Gastrocnemius medialis (tissue), 4 donors: ENCODE data around the gene SH2B3. TPM values are rescaled to one million over a fixed set of nuclear protein-coding genes. Genes with fewer than 3 reads are reported as not detected.

Source experiments
- ATAC-seq, 2 donors: fragments of 150-250 bp; one replicate each; pipeline ENCODE4 v1.9.1; 2016
- DNase-seq, 2 donors: peaks; one replicate each; pipeline ENCODE4 v3.0.0-alpha.2; 2019
- H3K27ac ChIP-seq, 4 donors: fragments of 200-600 bp; sonication (generic); 1 replicate in 1 of 4; 2 replicates in 3 of 4; pipeline ENCODE4 v1.5.1; 2016 to 2018; ENCODE audit warnings: mild to moderate bottlenecking in 2 of 4, moderate library complexity in 1 of 4
- H3K27me3 ChIP-seq, 3 donors: fragments of 200-600 bp; sonication (generic) in 2 of 3; 1 replicate in 1 of 3; 2 replicates in 2 of 3; pipeline versions ENCODE4 v1.5.1 to v1.6.0; 2016 to 2019; ENCODE audit warnings: mild to moderate bottlenecking in 1 of 3, moderate library complexity in 1 of 3
- H3K36me3 ChIP-seq, 2 donors: fragments of 200-600 bp; sonication (generic) in 1 of 2; one replicate each; pipeline ENCODE4 v1.5.1; 2017 to 2018
- H3K4me1 ChIP-seq, 2 donors: fragments of 200-600 bp; sonication (generic) in 1 of 2; one replicate each; pipeline ENCODE4 v1.5.1; 2016 to 2017; ENCODE audit warnings: mild to moderate bottlenecking in 2 of 2
- H3K4me3 ChIP-seq, 4 donors: fragments of 200-600 bp; sonication (generic) in 3 of 4; 1 replicate in 1 of 4; 2 replicates in 3 of 4; pipeline ENCODE4 v1.5.1; 2016 to 2019; ENCODE audit warnings: mild to moderate bottlenecking in 2 of 4
- H3K9me3 ChIP-seq, 3 donors: fragments of 200-600 bp; sonication (generic) in 2 of 3; 1 replicate in 1 of 3; 2 replicates in 2 of 3; pipeline ENCODE4 v1.5.1; 2016 to 2019
- CTCF ChIP-seq, 5 experiments: fragments of 450-650 bp in 3 of 5; fragments of 200-600 bp in 2 of 5; sonication (generic) in 2 of 5; IDR thresholded peaks in 4 of 5; conservative IDR thresholded peaks in 1 of 5; 1 replicate in 4 of 5; 2 replicates in 1 of 5; pipeline ENCODE4 v1.5.1; 2016 to 2019; ENCODE audit warnings: antibody characterized with exemption in 5 of 5, mild to moderate bottlenecking in 3 of 5, moderate library complexity in 3 of 5
- POLR2A ChIP-seq, 2 donors: fragments of 450-650 bp; IDR thresholded peaks; one replicate each; pipeline ENCODE4 v1.6.1; 2017; ENCODE audit warnings: antibody characterized with exemption in 2 of 2, mild to moderate bottlenecking in 2 of 2, moderate library complexity in 2 of 2
- in situ Hi-C, 4 donors: fragments of 200-750 bp; cut with MboI; loops; one replicate each; pipeline versions ENCODE4 v1.15.0 to v1.8.0; 2017; ENCODE audit warnings: low sequenced_read_pairs in 4 of 4
- intact Hi-C: fragments of 100-400 bp; cut with DNase I; formaldehyde crosslinking; loops from one replicate; pipeline ENCODE4 v1.15.1; 2023; ENCODE audit warnings: low total_unique reads
- total RNA-seq, 4 donors: library from RNA; depleted of rRNA; stranded (reverse); fragments of >200 nt; gene quantifications; one replicate each; pipeline versions ENCODE4 v1.1.0 to v1.2.3, GENCODE V29; 2016

Gene SH2B3
- total RNA-seq, 4 donors from 2014 or later, result 10.4 to 20.0 (median 15.5) TPM

GRCh38 chr12:111453071-111453989 lies 47.6 kb downstream of the SH2B3 start:
- intact Hi-C loops, result no loop called here
- H3K27me3 ChIP-seq, result no peaks in the 10 kb centered on the region
- no peaks in the 10 kb centered on the region for H3K9me3 ChIP-seq
- in situ Hi-C loops, result loop anchor here in 3 of 4 donors (5.0 kb wide), 1 partner anchor 56 kb away; no protein-coding TSS in a partner anchor
- ATAC-seq, result no peak
- H3K4me3 ChIP-seq, result no peak overlapping the region
- no peak for TF ChIP-seq CTCF (IDR thresholded peaks at IDR 0.05 in 4 of 5, conservative IDR thresholded peaks at IDR 0.05 in 1 of 5)
- TF ChIP-seq POLR2A (IDR thresholded peaks at IDR 0.05), result no peak
- peaks cover 0 to 39% of the 10 kb centered on the region in 2 donors for H3K36me3 ChIP-seq
- no peak overlapping the region for H3K27ac ChIP-seq
- peaks cover 31 to 34% of the 10 kb centered on the region in 2 donors for H3K4me1 ChIP-seq
- DNase-seq, result no peak

- Histone ChIP-seq H3K9me3 (no peaks in the 10 kb centered on the region), H3K4me1 (peaks cover 29 to 31% of the 10 kb centered on the region in 2 donors), H3K4me3 (no peak overlapping the region), H3K27ac (no peak overlapping the region), H3K36me3 (peaks cover 0 to 39% of the 10 kb centered on the region in 2 donors), H3K27me3 (no peaks in the 10 kb centered on the region)
- in situ Hi-C loops (loop anchor here in 3 of 4 donors (5.0 kb wide), 1 partner anchor 57 kb away; no protein-coding TSS in a partner anchor), intact Hi-C loops (no loop called here)
- ATAC-seq (no peak), DNase-seq (no peak)
- no peak for TF ChIP-seq CTCF (IDR thresholded peaks at IDR 0.05 in 4 of 5, conservative IDR thresholded peaks at IDR 0.05 in 1 of 5)
- TF ChIP-seq POLR2A (IDR thresholded peaks at IDR 0.05), result no peak
Measured at GRCh38 chr12:111454311-111454710, 48.6 kb downstream of the SH2B3 start.

DNA sequence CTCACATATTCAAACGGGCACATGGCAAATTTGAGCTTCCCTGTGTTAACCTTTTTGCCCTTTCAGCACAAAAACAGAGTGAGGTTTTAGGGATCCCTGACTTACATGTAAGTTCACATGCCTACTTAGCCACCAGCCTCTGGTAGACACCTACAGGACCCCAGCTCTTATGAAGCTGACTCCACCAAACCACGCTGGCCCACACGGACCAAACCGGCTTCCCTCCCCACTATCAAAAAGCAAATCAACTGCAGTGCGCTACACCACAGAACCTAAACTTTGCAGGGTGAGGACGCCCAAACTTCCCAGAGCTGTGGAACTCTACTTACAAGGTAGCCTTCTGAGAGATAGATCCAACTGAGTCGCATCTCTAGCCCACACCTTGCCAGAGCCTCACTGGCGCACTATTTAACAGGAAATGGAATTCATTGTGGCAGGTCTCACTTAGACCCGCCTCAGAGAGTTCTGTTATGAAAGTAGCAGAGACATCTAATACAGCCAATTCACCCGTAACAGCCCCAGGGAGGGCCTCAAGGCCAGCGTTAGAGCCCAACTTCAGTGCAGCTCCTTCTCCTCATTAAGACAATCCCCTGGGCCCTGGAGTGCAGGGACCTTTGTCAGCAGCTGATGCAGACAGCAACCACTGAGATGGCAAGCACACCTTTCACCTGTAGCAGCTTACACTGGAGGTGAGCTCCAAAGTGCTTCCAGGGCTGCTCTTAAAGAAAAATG lies 49.2 kb downstream of the SH2B3 start:
- intact Hi-C loops (no loop called here), in situ Hi-C loops (loop anchor here in 3 of 4 donors (5.0 kb wide), 1 partner anchor 58 kb away; no protein-coding TSS in a partner anchor)
- Histone ChIP-seq H3K27ac (no peak overlapping the region), H3K4me3 (no peak overlapping the region), H3K36me3 (peaks cover 0 to 39% of the 10 kb centered on the region in 2 donors), H3K27me3 (no peaks in the 10 kb centered on the region), H3K9me3 (no peaks in the 10 kb centered on the region), H3K4me1 (peaks cover 24 to 25% of the 10 kb centered on the region in 2 donors)
- TF ChIP-seq CTCF (IDR thresholded peaks at IDR 0.05 in 4 of 5, conservative IDR thresholded peaks at IDR 0.05 in 1 of 5) (no peak), POLR2A (IDR thresholded peaks at IDR 0.05) (no peak)
- ATAC-seq, result no peak
- no peak for DNase-seq

DNA sequence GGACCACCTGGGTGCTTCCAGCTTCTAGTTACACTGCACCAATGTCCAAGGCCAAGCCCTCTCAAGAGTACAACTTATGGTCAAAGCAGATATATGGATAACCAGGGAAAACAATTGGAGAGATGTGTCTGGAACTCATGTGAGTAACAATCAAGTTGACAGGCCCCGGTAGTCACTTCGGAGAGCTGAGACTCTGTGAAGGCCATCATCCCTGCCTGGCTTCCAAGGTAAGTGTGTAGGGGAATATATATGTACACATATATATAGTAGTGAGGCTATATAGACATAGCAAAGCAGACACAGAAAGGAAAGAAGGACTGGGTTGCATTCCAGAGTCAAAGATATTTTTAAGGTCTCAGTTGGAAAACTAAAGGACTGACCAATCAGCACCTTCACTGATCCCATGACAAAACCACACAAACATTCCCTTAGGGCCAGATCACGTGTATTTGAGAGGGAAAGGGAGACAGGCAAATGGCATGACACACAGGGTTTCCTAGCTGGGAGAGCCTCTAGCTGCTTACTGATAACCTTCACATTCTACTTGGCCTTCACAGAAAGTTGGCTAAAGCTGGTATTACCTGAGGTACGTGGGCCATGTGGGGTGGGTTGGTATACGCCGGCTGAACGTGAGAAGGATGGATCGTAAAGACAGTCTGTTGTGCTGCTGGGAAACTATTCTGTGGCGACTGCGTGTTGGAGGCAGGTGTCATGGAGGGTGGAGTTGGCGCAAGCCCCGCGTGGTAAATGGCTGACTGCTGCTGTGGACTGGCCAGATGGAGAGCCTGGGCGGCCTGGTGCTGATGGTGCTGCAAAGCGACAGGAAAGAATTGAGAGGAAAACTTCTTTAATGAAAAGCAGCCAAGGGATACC lies 50.0 kb downstream of the SH2B3 start:
- no peaks in the 10 kb centered on the region for H3K9me3 ChIP-seq
- in situ Hi-C loops, result no loop called here
- ATAC-seq (no peak), DNase-seq (no peak)
- TF ChIP-seq CTCF (IDR thresholded peaks at IDR 0.05 in 4 of 5, conservative IDR thresholded peaks at IDR 0.05 in 1 of 5) (no peak), POLR2A (IDR thresholded peaks at IDR 0.05) (no peak)
- peaks cover 16 to 17% of the 10 kb centered on the region in 2 donors for H3K4me1 ChIP-seq
- H3K27ac ChIP-seq, result no peak overlapping the region
- no peaks in the 10 kb centered on the region for H3K27me3 ChIP-seq
- no peak overlapping the region for H3K4me3 ChIP-seq
- H3K36me3 ChIP-seq, result peaks cover 0 to 39% of the 10 kb centered on the region in 2 donors
- intact Hi-C loops, result no loop called here
